Suprapubic skin (tissue), 3 donors: Measurements from ENCODE around the gene PHOX2A.

Source experiments
- POLR2AphosphoS5 ChIP-seq, 3 donors: sonication (generic); formaldehyde crosslinking; IDR thresholded peaks; one replicate each; pipeline ENCODE4 v1.6.1; 2017; ENCODE audit warnings: antibody characterized with exemption in 3 of 3
- TF ChIP-seq, protein P1 (sequence below), 2 donors: fragments of 200-600 bp in 1 of 2; fragments of 450-650 bp in 1 of 2; sonication (generic) in 1 of 2; IDR thresholded peaks; one replicate each; pipeline ENCODE4 v1.5.1; 2016 to 2019; ENCODE audit warnings: antibody characterized with exemption in 2 of 2, mild to moderate bottlenecking in 1 of 2, moderate library complexity in 1 of 2

DNA sequence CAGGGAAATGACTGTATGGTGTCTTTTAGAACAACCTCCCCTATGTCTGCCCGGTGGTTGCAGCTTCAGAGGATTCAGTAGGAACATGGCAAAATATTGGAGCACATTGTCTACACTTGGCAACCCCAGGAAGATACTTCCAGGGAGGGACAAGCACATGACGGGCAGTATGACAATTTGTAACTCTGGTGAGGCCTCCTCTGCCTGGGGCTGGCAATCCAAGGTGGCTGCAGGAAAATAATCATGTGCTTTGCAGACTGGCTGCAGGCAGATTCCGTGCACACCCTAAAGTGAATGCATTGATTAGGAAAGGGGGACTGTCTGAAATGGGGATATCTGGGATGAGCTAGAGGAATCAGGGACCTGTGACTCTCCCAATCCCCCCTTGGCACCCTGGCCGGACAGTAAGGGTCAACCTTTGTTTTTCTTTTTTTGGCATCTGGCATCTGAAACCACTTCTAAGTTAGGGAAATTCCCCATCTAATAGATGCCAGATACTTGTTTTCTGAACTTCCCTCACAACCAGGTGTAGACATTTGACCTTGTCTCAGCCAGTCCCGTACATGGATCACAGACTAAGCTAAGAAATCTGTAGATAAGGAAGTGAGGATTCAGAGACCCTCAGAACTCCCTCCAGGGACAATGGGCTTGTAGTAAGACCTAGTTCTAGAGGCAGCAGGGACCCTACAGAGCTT lies 10.5 kb upstream of the PHOX2A start:
- no peak for TF ChIP-seq POLR2AphosphoS5 (IDR thresholded peaks at IDR 0.05)
- TF ChIP-seq, protein P1, sequence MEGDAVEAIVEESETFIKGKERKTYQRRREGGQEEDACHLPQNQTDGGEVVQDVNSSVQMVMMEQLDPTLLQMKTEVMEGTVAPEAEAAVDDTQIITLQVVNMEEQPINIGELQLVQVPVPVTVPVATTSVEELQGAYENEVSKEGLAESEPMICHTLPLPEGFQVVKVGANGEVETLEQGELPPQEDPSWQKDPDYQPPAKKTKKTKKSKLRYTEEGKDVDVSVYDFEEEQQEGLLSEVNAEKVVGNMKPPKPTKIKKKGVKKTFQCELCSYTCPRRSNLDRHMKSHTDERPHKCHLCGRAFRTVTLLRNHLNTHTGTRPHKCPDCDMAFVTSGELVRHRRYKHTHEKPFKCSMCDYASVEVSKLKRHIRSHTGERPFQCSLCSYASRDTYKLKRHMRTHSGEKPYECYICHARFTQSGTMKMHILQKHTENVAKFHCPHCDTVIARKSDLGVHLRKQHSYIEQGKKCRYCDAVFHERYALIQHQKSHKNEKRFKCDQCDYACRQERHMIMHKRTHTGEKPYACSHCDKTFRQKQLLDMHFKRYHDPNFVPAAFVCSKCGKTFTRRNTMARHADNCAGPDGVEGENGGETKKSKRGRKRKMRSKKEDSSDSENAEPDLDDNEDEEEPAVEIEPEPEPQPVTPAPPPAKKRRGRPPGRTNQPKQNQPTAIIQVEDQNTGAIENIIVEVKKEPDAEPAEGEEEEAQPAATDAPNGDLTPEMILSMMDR (IDR thresholded peaks at IDR 0.05): no peak
